ENCODE results near the gene FES. TPM values are rescaled to one million over a fixed set of nuclear protein-coding genes. Genes with fewer than 3 reads are reported as not detected.
A peak's percentile ranks its signal among the peaks of the same experiment; 100 is the strongest.

The FES gene
- total RNA-seq, 6 donors from 2014 or later, result 33.4 to 144 (median 68.3) TPM

GRCh38 chr15:90886291-90886614, 1.9 kb downstream of the FES start:
- TF ChIP-seq CTCF (IDR thresholded peaks at IDR 0.05), result peak in 1 of 6 experiments; percentile 1
- no peak for TF ChIP-seq EP300 (IDR thresholded peaks at IDR 0.05)
- TF ChIP-seq POLR2A (IDR thresholded peaks at IDR 0.05), result no peak
- Histone ChIP-seq H3K4me1 (peaks cover 25 to 55% (median 37%) of the 10 kb centered on the region in 4 donors), H3K27me3 (no peaks in the 10 kb centered on the region), H3K36me3 (peaks cover 3 to 51% (median 44%) of the 10 kb centered on the region in 4 donors), H3K4me3 (peak overlapping the region in 3 of 4 donors; percentile 53 to 61 (median 54)), H3K9me3 (no peaks in the 10 kb centered on the region), H3K27ac (peak overlapping the region; percentile 84 to 98 (median 96))
- ATAC-seq (ENCODE audit: low FRiP score in 2 of 2), result no peak
- 31 to 35% methylated on average over 5 of the region's 5 CpGs for WGBS, 2 donors
- DNase-seq, result no peak

- TF ChIP-seq POLR2AphosphoS5 (IDR thresholded peaks at IDR 0.05), result no peak
- TF ChIP-seq POLR2A (IDR thresholded peaks at IDR 0.05), result no peak
- no peak for TF ChIP-seq EP300 (IDR thresholded peaks at IDR 0.05)
- TF ChIP-seq CTCF (IDR thresholded peaks at IDR 0.05), result no peak
- Histone ChIP-seq H3K27ac (peak overlapping the region in 2 of 4 donors; percentile 96 to 97), H3K4me1 (peaks cover 25 to 55% (median 37%) of the 10 kb centered on the region in 4 donors), H3K36me3 (peaks cover 6 to 51% (median 44%) of the 10 kb centered on the region in 4 donors), H3K4me3 (no peak overlapping the region), H3K9me3 (no peaks in the 10 kb centered on the region), H3K27me3 (no peaks in the 10 kb centered on the region)
- 83 to 94% methylated on average over 8 to 13 of the region's 13 CpGs for WGBS, 2 donors
- no peak for ATAC-seq (ENCODE audit: low FRiP score in 2 of 2)
- peak in 1 of 2 donors; percentile 70 for DNase-seq
Measured at GRCh38 chr15:90887037-90887481, 2.8 kb downstream of the FES start.

GRCh38 chr15:90889313-90889730, 5.0 kb downstream of the FES start:
- Histone ChIP-seq H3K4me3 (no peak overlapping the region), H3K9me3 (no peaks in the 10 kb centered on the region), H3K27me3 (no peaks in the 10 kb centered on the region), H3K27ac (no peak overlapping the region), H3K4me1 (peaks cover 15 to 39% (median 23%) of the 10 kb centered on the region in 4 donors), H3K36me3 (peaks cover 17 to 69% (median 62%) of the 10 kb centered on the region in 4 donors)
- TF ChIP-seq POLR2A (IDR thresholded peaks at IDR 0.05) (no peak), CTCF (IDR thresholded peaks at IDR 0.05) (no peak), POLR2AphosphoS5 (IDR thresholded peaks at IDR 0.05) (no peak), EP300 (IDR thresholded peaks at IDR 0.05) (no peak)
- no peak for ATAC-seq (ENCODE audit: low FRiP score in 2 of 2)
- WGBS, 2 donors, result 85% methylated on average over 17 of the region's 18 CpGs; no CpG with 5 or more reads in 1 of the 2 donors
- DNase-seq, result peak in 1 of 2 donors; percentile 53

GRCh38 chr15:90889736-90890456, 5.6 kb downstream of the FES start:
- ATAC-seq (ENCODE audit: low FRiP score in 2 of 2), result no peak
- WGBS, 2 donors, result 86 to 96% methylated on average over 6 to 12 of the region's 31 CpGs
- DNase-seq, result no peak
- Histone ChIP-seq H3K9me3 (no peaks in the 10 kb centered on the region), H3K4me3 (no peak overlapping the region), H3K27ac (no peak overlapping the region), H3K27me3 (no peaks in the 10 kb centered on the region), H3K36me3 (peaks cover 22 to 74% (median 66%) of the 10 kb centered on the region in 4 donors), H3K4me1 (peaks cover 15 to 33% (median 19%) of the 10 kb centered on the region in 4 donors)
- TF ChIP-seq POLR2A (IDR thresholded peaks at IDR 0.05) (no peak), CTCF (IDR thresholded peaks at IDR 0.05) (no peak), EP300 (IDR thresholded peaks at IDR 0.05) (no peak), POLR2AphosphoS5 (IDR thresholded peaks at IDR 0.05) (no peak)
